ENCODE data around the gene MACROH2A1.

Gene MACROH2A1

DNA sequence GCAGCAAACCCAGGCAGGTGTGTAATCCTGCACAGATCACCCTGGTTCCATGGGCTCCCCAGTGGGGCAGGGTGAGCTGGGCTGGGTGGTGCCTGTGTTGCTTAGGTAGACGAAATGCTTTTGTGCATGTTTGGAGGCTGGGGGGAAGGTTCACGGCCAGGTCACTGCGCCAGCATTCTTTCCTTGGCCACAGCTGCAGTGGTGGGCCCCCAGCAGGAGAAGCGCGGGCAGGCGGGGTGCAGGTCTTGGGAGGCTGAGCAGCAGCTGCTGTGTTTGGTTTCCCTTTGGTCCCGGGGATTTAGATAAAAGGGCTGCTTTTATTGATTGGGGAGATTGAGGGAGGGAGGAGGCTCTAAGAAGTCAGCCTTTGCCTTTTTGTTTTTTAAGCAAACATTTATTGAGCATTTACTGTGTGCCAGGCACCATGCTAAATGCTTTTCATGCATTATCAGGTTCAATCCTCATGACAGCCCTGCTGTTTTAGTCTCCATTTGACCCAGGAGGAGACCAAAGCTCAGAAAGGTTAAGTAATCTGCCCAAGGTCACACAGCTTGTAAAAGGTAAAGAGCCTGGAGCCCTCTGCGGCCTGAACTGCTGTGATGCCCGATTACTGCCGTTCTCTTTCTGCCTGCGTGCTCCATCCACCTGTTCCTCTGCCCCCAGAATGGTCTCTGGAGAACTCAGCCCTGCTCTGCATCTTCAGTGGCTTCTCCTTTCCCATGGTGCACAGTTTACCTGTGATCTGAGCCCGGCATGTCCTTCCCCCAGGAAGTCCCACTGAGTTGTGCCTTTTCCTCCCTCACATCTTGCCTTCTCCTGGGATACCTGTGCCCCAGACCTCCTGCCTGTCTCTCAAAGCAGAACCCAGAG lies 94.4 kb downstream of the MACROH2A1 start:
- H3K27me3 ChIP-seq (ENCODE audit: insufficient read depth, low read length, poor library complexity) = peaks cover 2% of the 10 kb centered on the region

DNA sequence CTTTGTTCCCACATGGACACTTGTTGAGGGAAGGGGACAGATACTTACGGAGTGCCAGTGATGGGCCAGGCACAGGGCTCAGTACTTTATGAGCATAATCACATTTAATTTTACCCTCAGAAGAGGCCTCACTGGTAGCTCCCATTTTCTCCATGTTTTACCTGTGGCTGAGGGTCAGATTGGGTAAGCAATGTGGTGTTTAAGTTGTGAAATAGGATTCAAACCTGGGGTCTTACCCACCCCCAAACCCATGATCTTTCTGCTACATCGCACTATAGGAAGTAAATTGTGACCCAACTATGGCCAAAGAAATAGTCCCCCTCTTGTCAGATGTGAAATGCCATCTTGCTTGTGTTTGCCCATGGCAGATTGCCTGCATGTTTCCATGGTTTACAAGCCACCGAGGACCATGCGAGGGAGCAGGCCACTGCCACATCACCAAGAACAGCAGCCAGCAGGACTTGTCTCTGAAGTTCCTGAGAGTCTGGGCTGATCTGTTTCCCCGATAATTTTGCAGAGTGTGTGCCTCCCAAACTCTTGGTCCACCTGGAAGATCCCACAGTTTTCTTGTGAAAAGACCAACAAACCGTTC lies 95.4 kb downstream of the MACROH2A1 start:
- Histone ChIP-seq H3K4me1 (ENCODE audit: insufficient read depth, low read length) (peaks cover 27% of the 10 kb centered on the region), H3K4me2 (ENCODE audit: insufficient read depth, low read length) (no peak overlapping the region), H3K9ac (ENCODE audit: low read depth, low read length) (no peak overlapping the region), H3K79me2 (ENCODE audit: insufficient read depth, low read length) (no peaks in the 10 kb centered on the region), H3K9me3 (ENCODE audit: insufficient read depth, low read length, severe bottlenecking) (no peaks in the 10 kb centered on the region), H4K20me1 (ENCODE audit: insufficient read depth, low read length) (no peaks in the 10 kb centered on the region), H3K4me3 (ENCODE audit: low read depth in 1 of 2, low read length in 2 of 2) (no peak overlapping the region), H3K36me3 (ENCODE audit: insufficient read depth, low read length) (no peaks in the 10 kb centered on the region), H2AFZ (ENCODE audit: low read depth, low read length) (no peak overlapping the region), H3K27ac (ENCODE audit: low read length) (no peak overlapping the region), H3K27me3 (ENCODE audit: insufficient read depth, low read length, poor library complexity) (peaks cover 2% of the 10 kb centered on the region)
- DNase-seq = no peak
- TF ChIP-seq, protein P1, sequence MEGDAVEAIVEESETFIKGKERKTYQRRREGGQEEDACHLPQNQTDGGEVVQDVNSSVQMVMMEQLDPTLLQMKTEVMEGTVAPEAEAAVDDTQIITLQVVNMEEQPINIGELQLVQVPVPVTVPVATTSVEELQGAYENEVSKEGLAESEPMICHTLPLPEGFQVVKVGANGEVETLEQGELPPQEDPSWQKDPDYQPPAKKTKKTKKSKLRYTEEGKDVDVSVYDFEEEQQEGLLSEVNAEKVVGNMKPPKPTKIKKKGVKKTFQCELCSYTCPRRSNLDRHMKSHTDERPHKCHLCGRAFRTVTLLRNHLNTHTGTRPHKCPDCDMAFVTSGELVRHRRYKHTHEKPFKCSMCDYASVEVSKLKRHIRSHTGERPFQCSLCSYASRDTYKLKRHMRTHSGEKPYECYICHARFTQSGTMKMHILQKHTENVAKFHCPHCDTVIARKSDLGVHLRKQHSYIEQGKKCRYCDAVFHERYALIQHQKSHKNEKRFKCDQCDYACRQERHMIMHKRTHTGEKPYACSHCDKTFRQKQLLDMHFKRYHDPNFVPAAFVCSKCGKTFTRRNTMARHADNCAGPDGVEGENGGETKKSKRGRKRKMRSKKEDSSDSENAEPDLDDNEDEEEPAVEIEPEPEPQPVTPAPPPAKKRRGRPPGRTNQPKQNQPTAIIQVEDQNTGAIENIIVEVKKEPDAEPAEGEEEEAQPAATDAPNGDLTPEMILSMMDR (IDR thresholded peaks at IDR 0.05; ENCODE audit: borderline replicate concordance, extremely low read depth, low read length, poor library complexity, severe bottlenecking) = no peak
- no peak for TF ChIP-seq EZH2 (IDR thresholded peaks at IDR 0.05; ENCODE audit: borderline replicate concordance, low read depth, low read length, severe bottlenecking)
- ATAC-seq (ENCODE audit: insufficient read depth, low read depth) = no peak

More for the DNA sequence above, 94.4 kb downstream of the MACROH2A1 start:
- ATAC-seq (ENCODE audit: insufficient read depth, low read depth) = peak; percentile 74
- peak; percentile 69 for DNase-seq
- Histone ChIP-seq H3K9me3 (ENCODE audit: insufficient read depth, low read length, severe bottlenecking) (no peaks in the 10 kb centered on the region), H3K4me1 (ENCODE audit: insufficient read depth, low read length) (peaks cover 36% of the 10 kb centered on the region), H3K79me2 (ENCODE audit: insufficient read depth, low read length) (no peaks in the 10 kb centered on the region), H3K36me3 (ENCODE audit: insufficient read depth, low read length) (no peaks in the 10 kb centered on the region), H3K9ac (ENCODE audit: low read depth, low read length) (no peak overlapping the region), H3K27ac (ENCODE audit: low read length) (no peak overlapping the region), H4K20me1 (ENCODE audit: insufficient read depth, low read length) (no peaks in the 10 kb centered on the region), H3K4me2 (ENCODE audit: insufficient read depth, low read length) (no peak overlapping the region), H2AFZ (ENCODE audit: low read depth, low read length) (no peak overlapping the region), H3K4me3 (ENCODE audit: low read depth in 1 of 2, low read length in 2 of 2) (no peak overlapping the region)
- TF ChIP-seq, protein P1 (IDR thresholded peaks at IDR 0.05; ENCODE audit: borderline replicate concordance, extremely low read depth, low read length, poor library complexity, severe bottlenecking) = no peak
- TF ChIP-seq EZH2 (IDR thresholded peaks at IDR 0.05; ENCODE audit: borderline replicate concordance, low read depth, low read length, severe bottlenecking) = no peak

DNA sequence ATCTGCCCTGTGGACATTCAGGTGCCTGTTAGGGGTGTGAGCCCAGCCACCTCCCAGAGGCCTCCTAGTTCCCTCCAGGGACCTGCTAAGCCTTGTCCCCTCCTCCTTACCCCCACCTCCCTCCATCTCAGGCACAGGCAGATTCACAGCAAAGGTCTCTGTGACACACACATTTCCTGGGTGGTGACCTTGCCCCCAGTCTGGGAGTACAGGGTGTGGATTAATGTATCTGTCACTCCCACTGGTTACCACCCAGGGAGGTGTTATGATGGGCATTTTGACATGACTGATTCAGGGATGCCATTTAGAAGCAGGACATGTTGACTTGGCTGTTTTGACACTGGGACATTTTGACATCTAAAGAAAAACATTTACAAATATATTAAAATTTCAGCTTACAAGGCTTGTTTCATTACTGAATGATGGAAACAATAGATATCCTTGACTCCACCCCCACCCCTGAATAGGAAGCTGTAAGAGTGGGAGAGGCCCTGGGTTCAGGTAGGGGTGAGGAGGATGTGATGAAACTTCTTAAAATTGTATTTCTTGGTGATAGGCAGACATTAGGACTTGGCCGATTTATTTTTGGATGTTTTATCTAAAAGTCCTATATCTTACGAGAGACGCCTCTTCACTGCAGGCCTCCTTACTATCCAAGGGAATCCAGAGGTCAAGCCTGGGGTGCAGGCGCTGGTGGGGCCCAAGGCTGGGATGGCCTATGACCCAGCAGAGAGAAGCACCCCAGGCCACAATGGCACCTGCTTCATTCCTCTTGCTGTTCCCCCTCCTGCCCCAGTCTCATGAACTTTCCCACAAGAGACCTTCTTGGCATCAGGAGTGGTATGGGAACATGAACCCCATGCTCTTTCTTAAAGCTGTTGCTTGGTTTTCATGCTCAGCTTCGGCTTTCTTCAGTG lies 101.9 kb downstream of the MACROH2A1 start:
- no peak for TF ChIP-seq EZH2 (IDR thresholded peaks at IDR 0.05; ENCODE audit: borderline replicate concordance, low read depth, low read length, severe bottlenecking)
- TF ChIP-seq, protein P1 (IDR thresholded peaks at IDR 0.05; ENCODE audit: borderline replicate concordance, extremely low read depth, low read length, poor library complexity, severe bottlenecking) = no peak
- Histone ChIP-seq H3K79me2 (ENCODE audit: insufficient read depth, low read length) (no peaks in the 10 kb centered on the region), H3K9me3 (ENCODE audit: insufficient read depth, low read length, severe bottlenecking) (no peaks in the 10 kb centered on the region), H3K4me1 (ENCODE audit: insufficient read depth, low read length) (no peaks in the 10 kb centered on the region), H3K27me3 (ENCODE audit: insufficient read depth, low read length, poor library complexity) (peaks cover 2% of the 10 kb centered on the region), H3K27ac (ENCODE audit: low read length) (no peak overlapping the region), H3K36me3 (ENCODE audit: insufficient read depth, low read length) (no peaks in the 10 kb centered on the region), H3K9ac (ENCODE audit: low read depth, low read length) (no peak overlapping the region), H3K4me2 (ENCODE audit: insufficient read depth, low read length) (no peak overlapping the region), H3K4me3 (ENCODE audit: low read depth in 1 of 2, low read length in 2 of 2) (no peak overlapping the region), H2AFZ (ENCODE audit: low read depth, low read length) (no peak overlapping the region), H4K20me1 (ENCODE audit: insufficient read depth, low read length) (no peaks in the 10 kb centered on the region)
- ATAC-seq (ENCODE audit: insufficient read depth, low read depth) (peak; percentile 61; the same call in 1 of the 3 replicates), DNase-seq (no peak)

All from DND-41 (cell line).